ENCODE results near the gene SKAP1.

SKAP1 gene

GRCh38 chr17:48173191-48173984, 256.6 kb downstream of the SKAP1 start:
- DNase-seq (ENCODE audit: low read depth): no peak

DNA sequence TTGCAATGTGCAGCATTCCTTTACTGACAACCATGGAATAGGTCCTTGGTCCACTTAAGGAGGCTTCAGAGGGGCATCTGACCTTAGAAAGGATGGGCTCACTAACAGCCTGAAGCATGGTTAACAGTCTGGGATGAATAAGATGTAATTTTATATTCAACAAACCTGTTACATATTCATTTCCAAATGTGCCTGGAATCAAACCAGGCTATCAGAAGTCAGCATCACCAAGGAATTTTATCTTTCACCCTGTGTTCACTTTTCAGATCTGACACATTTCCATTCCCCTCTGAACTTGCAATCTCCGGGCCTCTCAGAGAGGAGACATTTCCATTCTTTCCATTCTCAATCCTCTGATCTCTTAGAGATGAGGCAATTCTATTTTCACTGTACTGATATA, 260.1 kb downstream of the SKAP1 start:
- no peak for DNase-seq (ENCODE audit: low read depth)

DNA sequence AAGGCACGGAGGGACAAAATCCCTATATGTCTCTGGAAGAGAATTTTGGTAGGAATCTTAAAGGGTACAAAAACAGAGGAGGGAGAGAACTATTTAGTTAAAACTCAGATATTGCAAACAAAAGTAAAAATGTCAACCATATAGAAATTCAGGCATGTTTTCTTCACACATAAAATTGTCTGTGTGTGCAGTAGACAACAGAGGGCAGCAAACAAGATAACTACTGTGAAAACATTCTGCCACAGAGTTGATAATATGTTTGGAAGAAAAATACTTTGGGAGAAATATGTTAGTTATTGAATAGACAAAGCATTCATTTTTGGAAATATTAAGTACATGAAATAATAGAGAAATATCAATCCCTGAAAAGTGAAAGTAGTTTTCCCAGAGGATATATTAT, 266.2 kb downstream of the SKAP1 start:
- no peak for DNase-seq (ENCODE audit: low read depth)

DNA sequence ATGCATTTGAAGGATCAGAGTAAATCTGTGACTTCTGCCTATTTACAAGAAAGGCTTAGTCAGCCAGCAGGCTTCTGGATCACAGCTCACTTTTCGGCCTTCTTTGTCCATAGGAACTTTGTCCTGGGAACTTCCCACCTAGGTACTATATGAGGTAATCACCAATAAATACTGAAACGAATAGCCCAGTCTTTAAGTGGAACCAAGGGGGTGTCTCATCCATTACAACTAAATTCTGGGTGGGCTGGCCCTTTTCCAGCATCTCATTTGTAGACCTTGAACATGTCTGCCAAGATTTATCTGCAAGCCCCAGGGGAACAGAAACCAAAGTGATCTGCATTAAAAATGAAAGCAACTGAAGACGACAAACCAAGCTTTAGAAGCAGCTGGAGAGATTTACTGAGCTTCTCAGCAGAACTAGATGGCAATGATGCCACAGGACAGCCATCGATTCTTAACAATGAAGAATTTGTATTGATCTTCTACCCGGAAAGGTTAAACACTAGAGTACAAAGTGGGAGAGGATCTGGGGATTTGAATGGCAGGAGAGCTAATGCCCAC, 267.0 kb downstream of the SKAP1 start:
- DNase-seq (ENCODE audit: low read depth): no peak

- no peak for DNase-seq (ENCODE audit: low read depth)
Observed at GRCh38 chr17:48162306-48162934, 267.6 kb downstream of the SKAP1 start.

- DNase-seq (ENCODE audit: low read depth): no peak
Observed at GRCh38 chr17:48161127-48161905, 268.7 kb downstream of the SKAP1 start.

DNA sequence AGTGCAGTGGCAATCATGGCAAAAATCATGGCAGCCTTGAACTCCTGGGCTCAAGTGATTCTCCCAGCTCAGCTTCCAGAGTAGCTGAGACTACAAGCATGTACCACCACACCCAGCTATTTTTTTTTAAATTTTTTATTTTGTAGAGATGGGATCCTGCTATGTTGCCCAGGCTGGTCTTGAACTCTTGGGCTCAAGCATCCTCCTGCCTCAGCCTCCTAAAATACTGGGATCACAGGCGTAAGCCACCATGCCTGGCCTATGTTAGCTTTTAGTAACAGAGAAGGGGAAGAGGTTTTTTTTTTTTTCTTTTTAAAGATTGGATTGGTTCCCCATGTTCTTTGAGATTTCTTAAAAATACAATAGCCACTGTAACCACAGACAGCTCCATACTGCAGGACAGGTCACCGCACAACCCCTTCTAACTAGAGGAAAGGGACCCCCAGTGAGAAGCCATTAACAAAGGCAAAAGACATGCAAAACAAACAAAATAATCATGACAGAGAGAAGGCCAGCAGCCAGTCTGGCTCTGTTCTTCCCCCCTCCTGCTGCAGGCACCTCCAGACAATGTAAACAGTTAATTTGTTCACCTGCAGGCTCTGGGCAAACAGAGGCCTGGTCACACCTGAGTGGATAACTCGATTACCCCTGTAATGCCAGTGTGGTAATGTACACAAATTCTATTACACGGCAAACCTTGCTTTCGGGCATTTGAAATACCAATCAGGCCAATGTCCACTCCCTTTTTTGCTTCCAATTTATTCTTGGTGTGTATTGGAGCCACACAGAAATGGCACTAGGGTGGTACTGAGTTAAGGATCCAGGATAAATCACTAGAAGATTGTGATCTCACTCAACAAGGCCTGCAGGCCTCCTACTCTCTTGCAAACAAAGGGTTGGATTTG, 269.6 kb downstream of the SKAP1 start:
- no peak for DNase-seq (ENCODE audit: low read depth)

DNA sequence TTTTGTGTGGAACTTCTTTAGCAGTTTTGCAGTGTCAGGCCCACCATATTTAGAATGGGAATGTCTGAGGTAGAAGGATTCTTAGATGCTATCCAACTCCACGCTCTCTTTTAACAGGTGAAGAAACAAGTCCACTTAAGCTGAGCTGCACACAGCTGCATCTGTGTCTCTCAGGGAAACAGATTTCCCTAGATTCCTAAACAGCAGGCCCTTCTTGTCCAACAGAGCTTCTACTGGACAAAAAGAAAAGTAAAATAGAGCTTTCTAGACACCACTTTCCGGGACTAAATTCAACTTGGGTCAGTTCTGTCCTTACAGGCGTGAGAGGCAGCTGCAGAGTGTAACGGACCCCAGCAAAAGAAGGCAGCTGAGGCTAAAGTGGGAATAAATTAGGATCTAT, 270.8 kb downstream of the SKAP1 start:
- no peak for DNase-seq (ENCODE audit: low read depth)

- no peak for DNase-seq (ENCODE audit: low read depth)
Observed at GRCh38 chr17:48155889-48156611, 274.0 kb downstream of the SKAP1 start.

DNA sequence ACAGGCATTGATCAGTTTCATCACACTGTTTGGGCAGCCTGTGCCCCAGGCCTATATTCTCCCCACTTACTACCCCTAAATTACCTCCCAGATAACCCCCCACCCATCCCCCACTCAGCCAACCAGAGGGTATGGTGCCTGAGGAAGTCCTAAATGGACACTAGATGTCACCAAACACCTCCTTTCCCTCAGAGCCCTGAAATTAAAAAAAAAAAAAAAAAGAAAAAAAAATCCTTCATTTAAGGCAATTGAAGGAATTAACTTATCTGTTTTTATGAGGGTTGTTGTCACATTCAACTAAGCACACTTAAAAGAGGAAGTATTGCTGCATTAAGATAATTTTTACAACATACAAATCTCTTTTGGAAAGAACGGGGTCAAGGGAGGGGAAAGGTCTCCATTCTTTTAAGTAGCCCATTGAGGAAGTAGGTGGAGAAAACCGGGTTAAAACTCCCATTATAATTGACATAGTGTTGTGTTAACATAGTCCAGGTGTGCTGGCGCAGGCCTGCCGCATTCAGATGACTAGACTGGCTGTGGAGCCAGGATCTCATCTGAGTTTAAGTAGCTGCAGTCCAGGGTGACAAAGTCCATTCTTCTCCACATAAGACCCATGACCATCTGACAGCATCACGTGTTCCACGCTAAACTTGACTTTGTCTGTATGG, 276.2 kb downstream of the SKAP1 start:
- no peak for DNase-seq (ENCODE audit: low read depth)

DNA sequence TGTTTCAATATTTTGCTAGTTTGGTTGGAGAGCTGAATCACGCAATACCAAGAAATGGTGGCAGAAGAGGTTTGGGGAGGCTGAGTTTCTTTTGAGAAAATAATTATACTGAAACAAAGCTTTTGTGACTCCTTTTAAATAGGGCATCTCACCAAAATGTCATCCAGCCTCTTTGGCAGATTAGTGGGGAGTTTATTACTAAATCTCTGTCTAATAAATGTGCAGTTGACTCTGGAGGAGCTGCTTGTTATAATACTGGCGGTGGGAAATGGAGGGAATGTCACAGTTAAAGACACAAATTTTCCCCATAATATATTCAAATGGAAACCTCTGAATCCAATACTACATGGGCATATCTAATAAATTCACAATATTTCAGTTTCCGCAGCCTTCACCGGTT, 277.7 kb downstream of the SKAP1 start:
- DNase-seq (ENCODE audit: low read depth): no peak

GRCh38 chr17:48151220-48151619, 278.8 kb downstream of the SKAP1 start:
- DNase-seq (ENCODE audit: low read depth): no peak

- no peak for DNase-seq (ENCODE audit: low read depth)
Observed at GRCh38 chr17:48150597-48151001, 279.4 kb downstream of the SKAP1 start.

DNA sequence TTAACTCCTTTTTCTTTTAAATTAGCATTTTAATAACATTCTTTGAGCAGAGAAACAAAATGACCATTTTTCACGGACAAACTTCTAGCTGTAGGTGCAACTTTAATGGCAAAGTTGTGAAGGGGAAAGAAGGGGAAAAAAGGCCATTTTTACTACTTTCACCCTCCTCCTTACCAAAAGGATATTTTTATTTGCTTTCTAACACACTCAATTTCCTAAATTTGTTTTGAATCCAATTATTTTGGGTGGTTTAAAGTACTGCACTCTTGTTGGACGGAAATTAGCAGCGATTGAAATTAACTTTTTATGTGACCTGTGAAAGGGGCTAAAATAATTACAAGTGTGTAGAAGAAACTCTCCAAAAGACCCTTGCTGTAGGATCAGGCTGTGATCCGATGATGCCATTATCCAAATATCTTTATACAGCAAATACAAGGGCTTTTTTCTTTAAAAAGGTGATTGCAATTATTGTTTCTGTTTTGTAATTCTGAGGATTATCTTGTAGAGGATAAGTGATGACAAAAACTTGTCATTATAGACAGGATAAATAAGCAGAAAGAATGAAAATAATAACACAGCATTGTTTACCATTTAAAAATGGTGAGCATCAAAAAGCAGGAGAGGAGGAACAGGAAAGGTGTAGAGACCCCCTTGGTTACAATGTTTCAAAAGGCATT, 280.1 kb downstream of the SKAP1 start:
- no peak for DNase-seq (ENCODE audit: low read depth)

GRCh38 chr17:48148854-48149786, 280.9 kb downstream of the SKAP1 start:
- DNase-seq (ENCODE audit: low read depth): no peak

DNA sequence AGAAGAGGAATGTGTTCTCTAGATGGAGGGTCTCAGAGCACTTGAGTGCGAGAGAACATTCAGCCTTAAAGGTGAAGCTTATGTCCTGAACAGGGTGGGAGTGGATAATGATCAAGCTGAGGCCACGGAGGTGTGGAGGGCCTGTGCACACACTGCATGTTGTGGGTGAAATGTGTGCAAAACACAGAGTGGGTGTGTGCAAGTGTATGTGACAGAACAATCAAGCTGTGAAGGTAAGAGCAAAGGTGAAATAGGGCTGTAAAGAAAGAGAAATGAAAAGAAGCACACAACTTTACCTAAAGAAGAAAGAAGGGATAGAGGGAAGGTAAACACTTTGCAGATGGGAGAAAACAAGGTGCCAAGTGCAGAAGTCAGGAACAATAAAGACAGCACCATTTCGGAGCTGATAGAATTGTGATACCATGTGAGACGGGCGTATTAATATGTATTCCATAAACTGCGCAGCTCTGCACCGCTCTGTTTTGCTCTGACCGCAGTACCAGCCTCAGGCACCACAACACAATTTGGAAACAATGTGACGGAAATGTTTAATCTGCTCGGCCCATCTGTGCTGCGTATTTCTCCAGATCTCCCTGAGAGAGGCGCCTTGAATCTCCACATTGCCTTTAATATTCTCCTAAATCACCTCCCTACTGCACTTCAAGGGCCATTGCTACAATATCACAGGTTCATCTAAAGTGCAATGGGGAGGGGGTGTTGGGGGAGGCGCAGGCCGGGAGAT, 281.8 kb downstream of the SKAP1 start:
- DNase-seq (ENCODE audit: low read depth): no peak

- no peak for DNase-seq (ENCODE audit: low read depth)
Observed at GRCh38 chr17:48144976-48145798, 284.8 kb downstream of the SKAP1 start.

Measured in stimulated activated CD8-positive, alpha-beta memory T cell treated with anti-CD3 and anti-CD28 coated beads, Interleukin-12 subunit alpha, Interleukin-12 subunit beta, amount 100 ng/mL, for 4 hours (primary cell).